ENCODE measurements around the gene PCNX3. TPM values are rescaled to one million over a fixed set of nuclear protein-coding genes. Genes with fewer than 3 reads are reported as not detected.

Gene PCNX3
- total and polyA plus RNA-seq, 10 of the 15 experiments (the other 5 are each of a cell fraction or from before 2014, with no cell fraction given) = 0.03 to 46.6 (median 8.4) TPM

- Histone ChIP-seq H3K4me2 (ENCODE audit: control insufficient read depth, insufficient read depth) (no peak overlapping the region), H3K36me3 (ENCODE audit: control insufficient read depth in 2 of 2, insufficient read depth in 2 of 2, low read length in 1 of 2) (peaks cover under 1 to 8% of the 10 kb centered on the region in 2 experiments; a peak in 3 of 4 replicates), H4K20me1 (ENCODE audit: control insufficient read depth, insufficient read depth) (no peaks in the 10 kb centered on the region), H3K9me3 (replicated peaks; ENCODE audit: control insufficient read depth, insufficient read depth, low read length) (no peaks in the 10 kb centered on the region), H3K4me1 (ENCODE audit: control insufficient read depth, insufficient read depth, low read length) (no peaks in the 10 kb centered on the region), H3K9ac (ENCODE audit: control insufficient read depth, insufficient read depth, low read length) (no peak overlapping the region), H3K27ac (ENCODE audit: control insufficient read depth, insufficient read depth) (no peak overlapping the region), H3K79me2 (ENCODE audit: control insufficient read depth, insufficient read depth, low read length) (no peaks in the 10 kb centered on the region), H3K4me3 (no peak overlapping the region), H2AFZ (ENCODE audit: control insufficient read depth, low read depth, low read length) (no peak overlapping the region), H3K27me3 (replicated peaks in 1 of 2; ENCODE audit: control insufficient read depth in 2 of 2, insufficient read depth in 2 of 2, low read length in 1 of 2) (no peaks in the 10 kb centered on the region)
- TF ChIP-seq EED (IDR thresholded peaks at IDR 0.05; ENCODE audit: low read depth) (no peak), CREB1 (IDR thresholded peaks at IDR 0.05; ENCODE audit: low read depth) (no peak), GABPA (IDR thresholded peaks at IDR 0.05; ENCODE audit: low read depth) (no peak), IKZF1 (conservative IDR thresholded peaks at IDR 0.05) (no peak), RAD51 (IDR thresholded peaks at IDR 0.05) (no peak), PAX5 (IDR thresholded peaks at IDR 0.05; ENCODE audit: borderline replicate concordance, low read depth, low read length) (no peak), SMC3 (IDR thresholded peaks at IDR 0.05; ENCODE audit: borderline replicate concordance, low read length) (no peak), JUNB (IDR thresholded peaks at IDR 0.05) (no peak), SKIL (IDR thresholded peaks at IDR 0.05; ENCODE audit: low read depth, poor library complexity, severe bottlenecking) (no peak), POU2F2 (IDR thresholded peaks at IDR 0.05; ENCODE audit: borderline replicate concordance, low read depth, low read length) (no peak)
- 100% methylated on average over 6 of the region's 6 CpGs for WGBS (ENCODE audit: insufficient coverage, insufficient replicate concordance, low lambda C conversion rate, missing lambda C conversion rate)
- FAIRE-seq = no peak
- no TSS peak for BruUV-seq (replicated peaks)
- intact Hi-C loops (cut with micrococcal nuclease; ENCODE audit: unreplicated experiment) (no loop called here), in situ Hi-C loops (cut with MboI) (no loop called here)
- ChIA-PET SMC1A (ENCODE audit: uncharacterized antibody, unreplicated experiment) (no interaction called here), RAD21 (ENCODE audit: unreplicated experiment) (interaction anchor here (1.0 kb wide), 1 partner anchor 15 kb away, joined by 3 read pairs; the partner anchor contains the start of gene PCNX3), CTCF (no interaction called here), POLR2A (no interaction called here)
- no peak for ATAC-seq
- DNase-seq (ENCODE audit: low read depth, low spot score) = no peak
Observed at GRCh38 chr11:65599955-65600246, 15.7 kb upstream of the PCNX3 start.
